ENCODE data around the gene CFAP61. TPM values are rescaled to one million over a fixed set of nuclear protein-coding genes. Genes with fewer than 3 reads are reported as not detected.

CFAP61 gene
- total RNA-seq, 2 experiments from 2014 or later = not detected

- no peak for ATAC-seq
- Mint-ChIP-seq H3K27me3 (no peaks in the 10 kb centered on the region), H3K4me1 (ENCODE audit: low read depth) (no peaks in the 10 kb centered on the region), H3K9me3 (no peaks in the 10 kb centered on the region), H3K36me3 (ENCODE audit: low read depth) (peaks cover 3% of the 10 kb centered on the region), H3K4me3 (no peak overlapping the region), H3K27ac (no peak overlapping the region)
- intact Hi-C loops (cut with micrococcal nuclease) = no loop called here
- ChIA-PET CTCF (interaction anchor here (1.0 kb wide), 1 partner anchor 15 kb away, joined by 3 read pairs; no protein-coding TSS in a partner anchor), POLR2A (no interaction called here)
- DNase-seq = no peak
- TF ChIP-seq CTCF (IDR thresholded peaks at IDR 0.05) = no peak
These were observed 342.8 kb downstream of the CFAP61 start for GRCh38 chr20:20395087-20395486.

- no peaks in the 10 kb centered on the region for H3K27me3 Mint-ChIP-seq
- peaks cover 3% of the 10 kb centered on the region for H3K36me3 Mint-ChIP-seq (ENCODE audit: low read depth)
- DNase-seq = no peak
- H3K4me3 Mint-ChIP-seq = no peak overlapping the region
- no peak for TF ChIP-seq CTCF (IDR thresholded peaks at IDR 0.05)
- no peak for ATAC-seq
- H3K27ac Mint-ChIP-seq = no peak overlapping the region
- intact Hi-C loops (cut with micrococcal nuclease) = no loop called here
- POLR2A ChIA-PET = no interaction called here
- H3K9me3 Mint-ChIP-seq = no peaks in the 10 kb centered on the region
- CTCF ChIA-PET = interaction anchor here (1.0 kb wide), 1 partner anchor 14 kb away, joined by 3 read pairs; no protein-coding TSS in a partner anchor
- no peaks in the 10 kb centered on the region for H3K4me1 Mint-ChIP-seq (ENCODE audit: low read depth)
These were observed 343.7 kb downstream of the CFAP61 start for GRCh38 chr20:20395903-20396568.

- intact Hi-C loops (cut with micrococcal nuclease) = no loop called here
- no peak for DNase-seq
- Mint-ChIP-seq H3K36me3 (ENCODE audit: low read depth) (peaks cover 3% of the 10 kb centered on the region), H3K4me1 (ENCODE audit: low read depth) (no peaks in the 10 kb centered on the region), H3K27me3 (no peaks in the 10 kb centered on the region), H3K9me3 (no peaks in the 10 kb centered on the region), H3K27ac (no peak overlapping the region), H3K4me3 (no peak overlapping the region)
- ChIA-PET CTCF (no interaction called here), POLR2A (no interaction called here)
- no peak for ATAC-seq
- TF ChIP-seq CTCF (IDR thresholded peaks at IDR 0.05) = no peak
These were observed 344.5 kb downstream of the CFAP61 start for GRCh38 chr20:20396794-20397193.

- ChIA-PET POLR2A (no interaction called here), CTCF (no interaction called here)
- DNase-seq (no peak), ATAC-seq (no peak)
- Mint-ChIP-seq H3K36me3 (ENCODE audit: low read depth) (peaks cover under 1% of the 10 kb centered on the region), H3K9me3 (no peaks in the 10 kb centered on the region), H3K4me1 (ENCODE audit: low read depth) (no peaks in the 10 kb centered on the region), H3K4me3 (no peak overlapping the region), H3K27ac (no peak overlapping the region), H3K27me3 (no peaks in the 10 kb centered on the region)
- intact Hi-C loops (cut with micrococcal nuclease) = no loop called here
- no peak for TF ChIP-seq CTCF (IDR thresholded peaks at IDR 0.05)
These were observed 345.8 kb downstream of the CFAP61 start for GRCh38 chr20:20398123-20398522.

- DNase-seq (no peak), ATAC-seq (no peak)
- intact Hi-C loops (cut with micrococcal nuclease) = no loop called here
- CTCF ChIA-PET = no interaction called here
- no peak for TF ChIP-seq CTCF (IDR thresholded peaks at IDR 0.05)
- Mint-ChIP-seq H3K9me3 (no peaks in the 10 kb centered on the region), H3K36me3 (ENCODE audit: low read depth) (no peaks in the 10 kb centered on the region), H3K4me3 (no peak overlapping the region), H3K27ac (no peak overlapping the region), H3K4me1 (ENCODE audit: low read depth) (no peaks in the 10 kb centered on the region), H3K27me3 (no peaks in the 10 kb centered on the region)
- POLR2A ChIA-PET = no interaction called here
These were observed 347.5 kb downstream of the CFAP61 start for GRCh38 chr20:20399531-20400500.

Data from activated CD8-positive, alpha-beta T cell treated with anti-CD3 and anti-CD28 coated beads for 36 hours (primary cell).